Cardiac muscle cell (in vitro differentiated cells and primary cell): ENCODE data around the gene HSF2. TPM values are rescaled to one million over a fixed set of nuclear protein-coding genes. Genes with fewer than 3 reads are reported as not detected.
A peak's percentile ranks its signal among the peaks of the same experiment; 100 is the strongest.

ENCODE experiments used
- DNase-seq, 2 donors: peaks; one replicate each; pipeline versions ENCODE4 v3.0.0 to v3.0.0-alpha.2; 2010 to 2017; ENCODE audit warnings: low read depth in 1 of 2, low spot score in 1 of 2
- H3K27ac ChIP-seq: fragments of 200-600 bp; sonication (generic); 2 replicates; pipeline ENCODE4 v1.5.1; 2016
- H3K27me3 ChIP-seq: fragments of 200-600 bp; sonication (generic); 2 replicates; pipeline ENCODE4 v1.6.0; 2016; ENCODE audit warnings: control low read depth
- H3K36me3 ChIP-seq: fragments of 200-600 bp; sonication (generic); 2 replicates; pipeline ENCODE4 v1.5.1; 2016; ENCODE audit warnings: control low read depth
- H3K4me1 ChIP-seq: fragments of 200-600 bp; sonication (generic); 2 replicates; pipeline ENCODE4 v1.8.1; 2017; ENCODE audit warnings: low read depth, mild to moderate bottlenecking, mixed run types
- H3K4me3 ChIP-seq: fragments of 200-600 bp; sonication (generic); 2 replicates; pipeline ENCODE4 v1.5.1; 2016; ENCODE audit warnings: mild to moderate bottlenecking
- H3K9me3 ChIP-seq: fragments of 200-600 bp; sonication (generic); 2 replicates; pipeline ENCODE4 v1.5.1; 2017; ENCODE audit warnings: low read depth, mild to moderate bottlenecking, control low read depth
- CTCF ChIP-seq: IDR thresholded peaks from 2 replicates; pipeline ENCODE4 v1.5.1; 2012; ENCODE audit warnings: low read depth, mild to moderate bottlenecking, low read length
- polyA plus RNA-seq: library from polyadenylated mRNA; unstranded; fragments of >200 nt; fragmentation: Nextera tagmentation; extraction: Ambion mirVana; gene quantifications from 2 replicates; pipeline ENCODE4 v1.2.1, GENCODE V29; 2016
- total RNA-seq: library from RNA; depleted of rRNA; stranded (reverse); fragments of >200 nt; gene quantifications from 2 replicates; pipeline ENCODE4 v1.2.3, GENCODE V29; 2016

HSF2 gene
- total and polyA plus RNA-seq, 2 experiments from 2014 or later, result 42.0 to 72.3 TPM

GRCh38 chr6:122422003-122422402, 22.6 kb downstream of the HSF2 start:
- Histone ChIP-seq H3K27ac (no peak overlapping the region), H3K4me3 (no peak overlapping the region), H3K9me3 (no peaks in the 10 kb centered on the region), H3K36me3 (peaks cover 64% of the 10 kb centered on the region), H3K27me3 (no peaks in the 10 kb centered on the region), H3K4me1 (peaks cover 11% of the 10 kb centered on the region)
- no peak for TF ChIP-seq CTCF
- DNase-seq, result no peak

- H3K36me3 ChIP-seq, result peaks cover 71% of the 10 kb centered on the region
- no peak overlapping the region for H3K4me3 ChIP-seq
- no peak overlapping the region for H3K27ac ChIP-seq
- no peaks in the 10 kb centered on the region for H3K9me3 ChIP-seq
- H3K4me1 ChIP-seq, result peaks cover 3% of the 10 kb centered on the region
- TF ChIP-seq CTCF, result no peak
- H3K27me3 ChIP-seq, result no peaks in the 10 kb centered on the region
- DNase-seq, result no peak
These were observed 23.3 kb downstream of the HSF2 start for GRCh38 chr6:122422614-122423267.

GRCh38 chr6:122423734-122424133, 24.3 kb downstream of the HSF2 start:
- no peak for TF ChIP-seq CTCF
- no peak for DNase-seq
- Histone ChIP-seq H3K27me3 (no peaks in the 10 kb centered on the region), H3K9me3 (no peaks in the 10 kb centered on the region), H3K4me1 (no peaks in the 10 kb centered on the region), H3K27ac (no peak overlapping the region), H3K4me3 (no peak overlapping the region), H3K36me3 (peaks cover 81% of the 10 kb centered on the region)

- H3K9me3 ChIP-seq, result no peaks in the 10 kb centered on the region
- H3K4me1 ChIP-seq, result no peaks in the 10 kb centered on the region
- H3K4me3 ChIP-seq, result no peak overlapping the region
- peak overlapping the region; percentile 8 for H3K27ac ChIP-seq
- no peak for DNase-seq
- TF ChIP-seq CTCF, result no peak
- peaks cover 85% of the 10 kb centered on the region for H3K36me3 ChIP-seq
- no peaks in the 10 kb centered on the region for H3K27me3 ChIP-seq
These were observed 27.1 kb downstream of the HSF2 start for GRCh38 chr6:122426597-122426996.

- H3K27me3 ChIP-seq, result no peaks in the 10 kb centered on the region
- H3K27ac ChIP-seq, result no peak overlapping the region
- DNase-seq, result peak in 1 of 2 donors; percentile 28
- no peaks in the 10 kb centered on the region for H3K9me3 ChIP-seq
- H3K4me1 ChIP-seq, result no peaks in the 10 kb centered on the region
- H3K36me3 ChIP-seq, result peaks cover 85% of the 10 kb centered on the region
- no peak overlapping the region for H3K4me3 ChIP-seq
- no peak for TF ChIP-seq CTCF
These were observed 29.3 kb downstream of the HSF2 start for GRCh38 chr6:122428781-122429180.
